ENCODE results near the gene ZFYVE26. TPM values are rescaled to one million over a fixed set of nuclear protein-coding genes. Genes with fewer than 3 reads are reported as not detected.

Gene ZFYVE26
- total RNA-seq, 1 experiment from 2014 or later = 21.1 TPM

GRCh38 chr14:67749341-67750084 is 66.9 kb downstream of the ZFYVE26 start:
- no peak for DNase-seq
- Histone ChIP-seq H3K36me3 (ENCODE audit: low read depth, low read length) (peaks cover 28% of the 10 kb centered on the region), H3K9me3 (ENCODE audit: low read length) (no peaks in the 10 kb centered on the region), H4K20me1 (ENCODE audit: low read length) (no peaks in the 10 kb centered on the region), H3K4me1 (ENCODE audit: insufficient read depth, low read length) (no peaks in the 10 kb centered on the region), H3K27me3 (ENCODE audit: low read length) (no peaks in the 10 kb centered on the region), H3F3A (ENCODE audit: low read length, unreplicated experiment) (no peaks in the 10 kb centered on the region), H2AFZ (ENCODE audit: low read length) (no peak overlapping the region), H3K9ac (ENCODE audit: low read length) (no peak overlapping the region), H3K9me2 (replicated peaks; ENCODE audit: low read length) (no peaks in the 10 kb centered on the region), H3K27ac (ENCODE audit: low read length) (no peak overlapping the region), H3K79me2 (ENCODE audit: low read length) (no peaks in the 10 kb centered on the region), H3K4me2 (ENCODE audit: low read length) (no peak overlapping the region), H3K4me3 (ENCODE audit: low read length) (no peak overlapping the region)
- no TSS peak for BruUV-seq (replicated peaks)
- ATAC-seq = no peak
- intact Hi-C loops (cut with micrococcal nuclease) = no loop called here
- POLR2A ChIA-PET (ENCODE audit: unreplicated experiment) = interaction anchor here (0.6 kb wide), 1 partner anchor 37 kb away, joined by 3 read pairs; no protein-coding TSS in a partner anchor
- CTCF ChIA-PET = no interaction called here
- TF ChIP-seq, protein P1, sequence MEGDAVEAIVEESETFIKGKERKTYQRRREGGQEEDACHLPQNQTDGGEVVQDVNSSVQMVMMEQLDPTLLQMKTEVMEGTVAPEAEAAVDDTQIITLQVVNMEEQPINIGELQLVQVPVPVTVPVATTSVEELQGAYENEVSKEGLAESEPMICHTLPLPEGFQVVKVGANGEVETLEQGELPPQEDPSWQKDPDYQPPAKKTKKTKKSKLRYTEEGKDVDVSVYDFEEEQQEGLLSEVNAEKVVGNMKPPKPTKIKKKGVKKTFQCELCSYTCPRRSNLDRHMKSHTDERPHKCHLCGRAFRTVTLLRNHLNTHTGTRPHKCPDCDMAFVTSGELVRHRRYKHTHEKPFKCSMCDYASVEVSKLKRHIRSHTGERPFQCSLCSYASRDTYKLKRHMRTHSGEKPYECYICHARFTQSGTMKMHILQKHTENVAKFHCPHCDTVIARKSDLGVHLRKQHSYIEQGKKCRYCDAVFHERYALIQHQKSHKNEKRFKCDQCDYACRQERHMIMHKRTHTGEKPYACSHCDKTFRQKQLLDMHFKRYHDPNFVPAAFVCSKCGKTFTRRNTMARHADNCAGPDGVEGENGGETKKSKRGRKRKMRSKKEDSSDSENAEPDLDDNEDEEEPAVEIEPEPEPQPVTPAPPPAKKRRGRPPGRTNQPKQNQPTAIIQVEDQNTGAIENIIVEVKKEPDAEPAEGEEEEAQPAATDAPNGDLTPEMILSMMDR (conservative IDR thresholded peaks at IDR 0.05; ENCODE audit: low read depth, low read length) = no peak
- no peak for TF ChIP-seq EZH2 (IDR thresholded peaks at IDR 0.05; ENCODE audit: low read length, unreplicated experiment)

GRCh38 chr14:67748312-67748711 is 68.1 kb downstream of the ZFYVE26 start:
- POLR2A ChIA-PET (ENCODE audit: unreplicated experiment) = no interaction called here

GRCh38 chr14:67746927-67747326 is 69.5 kb downstream of the ZFYVE26 start:
- ChIA-PET POLR2A (ENCODE audit: unreplicated experiment) (no interaction called here), CTCF (no interaction called here)
- intact Hi-C loops (cut with micrococcal nuclease) = no loop called here
- Histone ChIP-seq H3K4me1 (ENCODE audit: insufficient read depth, low read length) (no peaks in the 10 kb centered on the region), H3K9me2 (replicated peaks; ENCODE audit: low read length) (no peaks in the 10 kb centered on the region), H3K36me3 (ENCODE audit: low read depth, low read length) (peaks cover 19% of the 10 kb centered on the region), H3K9me3 (ENCODE audit: low read length) (no peaks in the 10 kb centered on the region), H3K4me2 (ENCODE audit: low read length) (no peak overlapping the region), H3K79me2 (ENCODE audit: low read length) (no peaks in the 10 kb centered on the region), H4K20me1 (ENCODE audit: low read length) (no peaks in the 10 kb centered on the region), H3K27ac (ENCODE audit: low read length) (no peak overlapping the region), H3K9ac (ENCODE audit: low read length) (no peak overlapping the region), H3K27me3 (ENCODE audit: low read length) (no peaks in the 10 kb centered on the region), H3F3A (ENCODE audit: low read length, unreplicated experiment) (no peaks in the 10 kb centered on the region), H3K4me3 (ENCODE audit: low read length) (no peak overlapping the region), H2AFZ (ENCODE audit: low read length) (no peak overlapping the region)
- TF ChIP-seq EZH2phosphoT487 (IDR thresholded peaks at IDR 0.05; ENCODE audit: borderline replicate concordance, low read length) (no peak), EZH2 (IDR thresholded peaks at IDR 0.05; ENCODE audit: low read length, unreplicated experiment) (no peak)
- TF ChIP-seq, protein P1 (conservative IDR thresholded peaks at IDR 0.05; ENCODE audit: low read depth, low read length) = no peak
- no peak for DNase-seq
- no peak for ATAC-seq
- BruUV-seq (replicated peaks) = TSS peak; percentile 4

More at GRCh38 chr14:67748312-67748711, 68.1 kb downstream of the ZFYVE26 start:
- Histone ChIP-seq H3K4me1 (ENCODE audit: insufficient read depth, low read length) (no peaks in the 10 kb centered on the region), H2AFZ (ENCODE audit: low read length) (no peak overlapping the region), H3K4me2 (ENCODE audit: low read length) (no peak overlapping the region), H4K20me1 (ENCODE audit: low read length) (no peaks in the 10 kb centered on the region), H3F3A (ENCODE audit: low read length, unreplicated experiment) (no peaks in the 10 kb centered on the region), H3K27ac (ENCODE audit: low read length) (no peak overlapping the region), H3K9me2 (replicated peaks; ENCODE audit: low read length) (no peaks in the 10 kb centered on the region), H3K9me3 (ENCODE audit: low read length) (no peaks in the 10 kb centered on the region), H3K79me2 (ENCODE audit: low read length) (no peaks in the 10 kb centered on the region), H3K4me3 (ENCODE audit: low read length) (no peak overlapping the region), H3K27me3 (ENCODE audit: low read length) (no peaks in the 10 kb centered on the region), H3K9ac (ENCODE audit: low read length) (no peak overlapping the region), H3K36me3 (ENCODE audit: low read depth, low read length) (peaks cover 24% of the 10 kb centered on the region)
- DNase-seq = no peak
- CTCF ChIA-PET = no interaction called here
- intact Hi-C loops (cut with micrococcal nuclease) = no loop called here
- BruUV-seq (replicated peaks) = no TSS peak
- TF ChIP-seq EZH2 (IDR thresholded peaks at IDR 0.05; ENCODE audit: low read length, unreplicated experiment) (no peak), EZH2phosphoT487 (IDR thresholded peaks at IDR 0.05; ENCODE audit: borderline replicate concordance, low read length) (no peak)
- TF ChIP-seq, protein P1 (conservative IDR thresholded peaks at IDR 0.05; ENCODE audit: low read depth, low read length) = no peak
- ATAC-seq = no peak
